Measurements from ENCODE around the gene EMP2. TPM values are rescaled to one million over a fixed set of nuclear protein-coding genes. Genes with fewer than 3 reads are reported as not detected.

Gene EMP2
- total RNA-seq, 2 donors from 2014 or later, result 40.3 to 66.8 TPM

GRCh38 chr16:10519297-10519696 is 61.1 kb downstream of the EMP2 start:
- no peak for DNase-seq (ENCODE audit: low spot score)
- no peaks in the 10 kb centered on the region for H3K9me3 ChIP-seq
- H3K27ac ChIP-seq, result no peak overlapping the region
- H3K27me3 ChIP-seq, result no peaks in the 10 kb centered on the region
- H3K4me3 ChIP-seq, result no peak overlapping the region
- peaks cover 0 to 10% of the 10 kb centered on the region in 2 donors for H3K4me1 ChIP-seq
- no peaks in the 10 kb centered on the region for H3K36me3 ChIP-seq
- TF ChIP-seq CTCF (IDR thresholded peaks at IDR 0.05), result no peak

GRCh38 chr16:10518479-10519041 is 61.8 kb downstream of the EMP2 start:
- Histone ChIP-seq H3K27ac (no peak overlapping the region), H3K4me1 (peaks cover 0 to 16% of the 10 kb centered on the region in 2 donors), H3K9me3 (no peaks in the 10 kb centered on the region), H3K4me3 (no peak overlapping the region), H3K27me3 (no peaks in the 10 kb centered on the region), H3K36me3 (no peaks in the 10 kb centered on the region)
- no peak for TF ChIP-seq CTCF (IDR thresholded peaks at IDR 0.05)
- DNase-seq (ENCODE audit: low spot score), result no peak

- no peaks in the 10 kb centered on the region for H3K36me3 ChIP-seq
- H3K27me3 ChIP-seq, result no peaks in the 10 kb centered on the region
- H3K27ac ChIP-seq, result no peak overlapping the region
- H3K4me3 ChIP-seq, result no peak overlapping the region
- no peak for TF ChIP-seq CTCF (IDR thresholded peaks at IDR 0.05)
- H3K4me1 ChIP-seq, result peaks cover 0 to 16% of the 10 kb centered on the region in 2 donors
- H3K9me3 ChIP-seq, result no peaks in the 10 kb centered on the region
- no peak for DNase-seq (ENCODE audit: low spot score)
Observed at GRCh38 chr16:10517868-10518267, 62.5 kb downstream of the EMP2 start.

GRCh38 chr16:10514369-10515055 is 65.9 kb downstream of the EMP2 start:
- DNase-seq (ENCODE audit: low spot score), result no peak
- no peak overlapping the region for H3K4me3 ChIP-seq

GRCh38 chr16:10511829-10512228 is 68.6 kb downstream of the EMP2 start:
- no peak overlapping the region for H3K27ac ChIP-seq
- no peak for TF ChIP-seq CTCF (IDR thresholded peaks at IDR 0.05)
- no peaks in the 10 kb centered on the region for H3K27me3 ChIP-seq
- DNase-seq (ENCODE audit: low spot score), result no peak
- no peaks in the 10 kb centered on the region for H3K9me3 ChIP-seq
- H3K4me1 ChIP-seq, result peaks cover 0 to 16% of the 10 kb centered on the region in 2 donors
- H3K36me3 ChIP-seq, result no peaks in the 10 kb centered on the region
- no peak overlapping the region for H3K4me3 ChIP-seq

More at GRCh38 chr16:10514369-10515055, 65.9 kb downstream of the EMP2 start:
- no peaks in the 10 kb centered on the region for H3K27me3 ChIP-seq
- peaks cover 0 to 16% of the 10 kb centered on the region in 2 donors for H3K4me1 ChIP-seq
- H3K9me3 ChIP-seq, result no peaks in the 10 kb centered on the region
- H3K36me3 ChIP-seq, result no peaks in the 10 kb centered on the region
- peak; percentile 48 to 74 for TF ChIP-seq CTCF (IDR thresholded peaks at IDR 0.05)
- no peak overlapping the region for H3K27ac ChIP-seq

Measured in right atrium auricular region (tissue), 2 donors.